Keratinocyte (primary cell): ENCODE data around the gene METTL1. TPM values are rescaled to one million over a fixed set of nuclear protein-coding genes. Genes with fewer than 3 reads are reported as not detected.
A peak's percentile ranks its signal among the peaks of the same experiment; 100 is the strongest.

Source experiments
- DNase-seq: peaks from one replicate; pipeline ENCODE4 v3.0.0-alpha.2; 2011; ENCODE audit warnings: low read depth, missing footprints, low spot score
- FAIRE-seq: peaks from 2 replicates; lab custom pipeline; 2011; peaks lifted over from hg19 to GRCh38; lab: Jason Lieb, UNC
- H2AFZ ChIP-seq: 2 replicates; pipeline ENCODE4 v1.6.0; 2012; ENCODE audit warnings: low read length, control low read depth, inconsistent platforms; ENCODE audit not compliant: control insufficient read depth
- H3K27ac ChIP-seq: 2 replicates; pipeline ENCODE4 v1.5.1; 2011; ENCODE audit warnings: low read length; ENCODE audit not compliant: control insufficient read depth, insufficient read depth
- H3K27me3 ChIP-seq: 3 replicates; pipeline ENCODE4 v1.6.0; 2011; ENCODE audit warnings: low read length; ENCODE audit not compliant: control insufficient read depth, insufficient read depth; ENCODE audit errors: extremely low read depth
- H3K36me3 ChIP-seq, 2 experiments: 2 replicates in 1 of 2; 3 replicates in 1 of 2; pipeline ENCODE4 v1.5.1; 2011; ENCODE audit warnings: low read length in 2 of 2, mild to moderate bottlenecking in 1 of 2; ENCODE audit not compliant: control insufficient read depth in 2 of 2, insufficient read depth in 2 of 2; ENCODE audit errors: extremely low read depth in 1 of 2
- H3K4me1 ChIP-seq: 3 replicates; pipeline ENCODE4 v1.5.1; 2011; ENCODE audit warnings: low read length; ENCODE audit not compliant: control insufficient read depth, insufficient read depth; ENCODE audit errors: extremely low read depth
- H3K4me2 ChIP-seq: 3 replicates; pipeline ENCODE4 v1.6.0; 2011; ENCODE audit warnings: low read depth, low read length; ENCODE audit not compliant: control insufficient read depth, insufficient read depth; ENCODE audit errors: extremely low read depth
- H3K4me3 ChIP-seq, 3 experiments: fragments of 200-600 bp in 1 of 3; sonication (generic) in 1 of 3; 2 replicates in 2 of 3; 3 replicates in 1 of 3; pipeline ENCODE4 v1.5.1; 2011 to 2016; ENCODE audit warnings: low read length in 3 of 3, mild to moderate bottlenecking in 3 of 3, control low read depth in 2 of 3, inconsistent platforms in 1 of 3, low read depth in 1 of 3, mixed read lengths in 1 of 3, mixed run types in 1 of 3, moderate library complexity in 1 of 3; ENCODE audit not compliant: control insufficient read depth in 2 of 3, insufficient read depth in 2 of 3; ENCODE audit errors: extremely low read depth in 1 of 3
- H3K79me2 ChIP-seq: 2 replicates; pipeline ENCODE4 v1.6.0; 2012; ENCODE audit warnings: low read length; ENCODE audit not compliant: control insufficient read depth, insufficient read depth
- H3K9ac ChIP-seq: 3 replicates; pipeline ENCODE4 v1.6.0; 2011; ENCODE audit warnings: low read length; ENCODE audit not compliant: control insufficient read depth, insufficient read depth; ENCODE audit errors: extremely low read depth
- H3K9me1 ChIP-seq: 3 replicates; pipeline ENCODE4 v1.6.0; 2011; ENCODE audit warnings: low read length; ENCODE audit not compliant: control insufficient read depth, insufficient read depth; ENCODE audit errors: extremely low read depth
- H3K9me3 ChIP-seq: 2 replicates; pipeline ENCODE4 v1.5.1; 2012; ENCODE audit warnings: low read depth, low read length; ENCODE audit not compliant: control insufficient read depth
- H4K20me1 ChIP-seq: 3 replicates; pipeline ENCODE4 v1.6.0; 2011; ENCODE audit warnings: low read length; ENCODE audit not compliant: control insufficient read depth, insufficient read depth; ENCODE audit errors: extremely low read depth
- EZH2 ChIP-seq: IDR thresholded peaks from one replicate; pipeline ENCODE4 v1.6.1; 2012; ENCODE audit warnings: inconsistent platforms, mild to moderate bottlenecking, low read length, moderate library complexity
- dilution Hi-C: fragments of 300-500 bp; cut with MboI; formaldehyde crosslinking; loops from one replicate; pipeline ENCODE4 v1.7.0; 2020; ENCODE audit warnings: low sequenced_read_pairs; ENCODE audit not compliant: extremely low pct_ligation_motif_present
- polyA plus RNA-seq, 5 experiments: library from polyadenylated mRNA; depleted of rRNA in 3 of 5; stranded (reverse) in 3 of 5; stranded (forward) in 1 of 5; unstranded in 1 of 5; fragments of >200 nt; gene quantifications; 1 replicate in 1 of 5; 2 replicates in 3 of 5; 3 replicates in 1 of 5; pipeline versions ENCODE4 v1.2.1 to v1.2.3, GENCODE V29; 2011 to 2012; ENCODE audit warnings: missing spikeins in 2 of 5, low read depth in 1 of 5, low replicate concordance in 1 of 5
- TF ChIP-seq, protein P1 (sequence below), 3 experiments: IDR thresholded peaks in 1 of 3; conservative IDR thresholded peaks in 1 of 3; optimal IDR thresholded peaks in 1 of 3; 2 replicates in 2 of 3; 3 replicates in 1 of 3; pipeline versions ENCODE3 to v1.5.1; 2011; ENCODE audit warnings: low read length in 3 of 3, mild to moderate bottlenecking in 3 of 3, moderate library complexity in 2 of 3, control low read depth in 1 of 3, inconsistent platforms in 1 of 3; ENCODE audit not compliant: insufficient read depth in 2 of 3; ENCODE audit errors: extremely low read depth in 1 of 3

Gene METTL1
- polyA plus RNA-seq, 1 donor (not counting 4 experiments of a cell fraction or from before 2014, with no cell fraction given), result 24.5 TPM

DNA sequence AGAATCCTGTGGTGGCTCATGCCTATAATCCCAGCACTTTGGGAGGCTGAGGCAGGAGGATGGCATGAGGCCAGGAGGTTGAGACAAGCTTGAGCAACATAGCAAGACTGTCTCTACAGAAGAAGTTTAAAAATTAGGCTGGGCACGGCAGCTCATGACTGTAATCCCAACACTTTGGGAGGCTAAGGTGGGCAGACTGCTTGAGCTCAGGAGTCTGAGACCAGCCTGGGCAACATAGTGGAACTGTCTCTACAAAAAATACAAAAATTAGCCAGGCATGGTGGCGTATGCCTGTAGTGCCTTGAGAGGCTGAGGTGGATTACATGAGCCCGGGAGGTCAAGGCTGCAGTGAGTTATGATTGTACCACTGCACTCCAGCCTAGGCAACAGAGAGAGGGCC lies 4.0 kb downstream of the METTL1 start:
- H3K36me3 ChIP-seq, result peaks cover 18 to 34% of the 10 kb centered on the region in 2 experiments
- peaks cover 38% of the 10 kb centered on the region for H3K4me1 ChIP-seq

DNA sequence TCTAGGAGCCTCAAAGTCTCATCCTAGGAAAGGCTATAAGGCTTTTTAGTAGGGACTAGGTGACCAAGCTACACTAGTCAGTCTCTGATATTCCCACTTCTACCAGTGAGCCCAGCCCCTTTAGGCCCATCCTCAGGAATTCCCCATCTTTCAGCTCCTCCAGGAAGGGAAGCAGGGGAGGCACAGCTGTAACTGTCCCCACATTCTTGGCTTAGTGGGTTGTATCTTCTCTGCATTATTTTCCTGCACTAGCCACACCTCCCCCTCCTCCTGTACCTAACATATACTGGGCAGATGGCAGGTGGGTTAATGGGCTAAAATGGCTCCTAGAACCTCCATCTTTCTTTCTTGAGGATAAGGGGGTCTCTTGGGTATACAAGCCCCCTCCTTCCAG lies 4.6 kb downstream of the METTL1 start:
- Histone ChIP-seq H3K36me3 (peaks cover 21 to 40% of the 10 kb centered on the region in 2 experiments), H3K79me2 (peaks cover 88% of the 10 kb centered on the region), H4K20me1 (no peaks in the 10 kb centered on the region), H3K9me1 (no peaks in the 10 kb centered on the region), H3K27me3 (no peaks in the 10 kb centered on the region), H3K4me3 (peak overlapping the region; percentile 69 to 97 (median 89)), H2AFZ (no peak overlapping the region), H3K9ac (peak overlapping the region; percentile 80), H3K4me2 (peak overlapping the region; percentile 74), H3K4me1 (peaks cover 42% of the 10 kb centered on the region), H3K9me3 (no peaks in the 10 kb centered on the region), H3K27ac (peak overlapping the region; percentile 67)
- no peak for FAIRE-seq
- no peak for TF ChIP-seq EZH2
- TF ChIP-seq, protein P1, sequence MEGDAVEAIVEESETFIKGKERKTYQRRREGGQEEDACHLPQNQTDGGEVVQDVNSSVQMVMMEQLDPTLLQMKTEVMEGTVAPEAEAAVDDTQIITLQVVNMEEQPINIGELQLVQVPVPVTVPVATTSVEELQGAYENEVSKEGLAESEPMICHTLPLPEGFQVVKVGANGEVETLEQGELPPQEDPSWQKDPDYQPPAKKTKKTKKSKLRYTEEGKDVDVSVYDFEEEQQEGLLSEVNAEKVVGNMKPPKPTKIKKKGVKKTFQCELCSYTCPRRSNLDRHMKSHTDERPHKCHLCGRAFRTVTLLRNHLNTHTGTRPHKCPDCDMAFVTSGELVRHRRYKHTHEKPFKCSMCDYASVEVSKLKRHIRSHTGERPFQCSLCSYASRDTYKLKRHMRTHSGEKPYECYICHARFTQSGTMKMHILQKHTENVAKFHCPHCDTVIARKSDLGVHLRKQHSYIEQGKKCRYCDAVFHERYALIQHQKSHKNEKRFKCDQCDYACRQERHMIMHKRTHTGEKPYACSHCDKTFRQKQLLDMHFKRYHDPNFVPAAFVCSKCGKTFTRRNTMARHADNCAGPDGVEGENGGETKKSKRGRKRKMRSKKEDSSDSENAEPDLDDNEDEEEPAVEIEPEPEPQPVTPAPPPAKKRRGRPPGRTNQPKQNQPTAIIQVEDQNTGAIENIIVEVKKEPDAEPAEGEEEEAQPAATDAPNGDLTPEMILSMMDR (optimal IDR thresholded peaks at IDR 0.05 in 1 of 3, IDR thresholded peaks at IDR 0.05 in 1 of 3, conservative IDR thresholded peaks at IDR 0.05 in 1 of 3; ENCODE audit: extremely low read depth in 1 of 3, insufficient read depth in 2 of 3, low read length in 3 of 3), result no peak
- dilution Hi-C loops, result no loop called here
- no peak for DNase-seq

More for the DNA sequence above, 4.0 kb downstream of the METTL1 start:
- no peak overlapping the region for H3K9ac ChIP-seq
- FAIRE-seq, result no peak
- no peaks in the 10 kb centered on the region for H3K27me3 ChIP-seq
- peak overlapping the region; percentile 74 for H3K4me2 ChIP-seq
- no peaks in the 10 kb centered on the region for H4K20me1 ChIP-seq
- H3K9me3 ChIP-seq, result no peaks in the 10 kb centered on the region
- peaks cover 84% of the 10 kb centered on the region for H3K79me2 ChIP-seq
- dilution Hi-C loops, result no loop called here
- no peak overlapping the region for H3K4me3 ChIP-seq
- no peak overlapping the region for H2AFZ ChIP-seq
- DNase-seq, result no peak
- H3K9me1 ChIP-seq, result no peaks in the 10 kb centered on the region
- TF ChIP-seq EZH2, result no peak
- TF ChIP-seq, protein P1 (optimal IDR thresholded peaks at IDR 0.05 in 1 of 3, IDR thresholded peaks at IDR 0.05 in 1 of 3, conservative IDR thresholded peaks at IDR 0.05 in 1 of 3; ENCODE audit: extremely low read depth in 1 of 3, insufficient read depth in 2 of 3, low read length in 3 of 3), result no peak
- H3K27ac ChIP-seq, result no peak overlapping the region
